CD14-positive monocyte (primary cell): Measurements from ENCODE around the gene LHPP. TPM values are rescaled to one million over a fixed set of nuclear protein-coding genes. Genes with fewer than 3 reads are reported as not detected.

ENCODE experiments used
- DNase-seq, 3 donors: peaks; one replicate each; pipeline ENCODE4 v3.0.0-alpha.2; 2011 to 2022
- H2AFZ ChIP-seq: 2 replicates; pipeline ENCODE4 v1.6.0; 2012; ENCODE audit warnings: mild to moderate bottlenecking, low read depth, low read length, inconsistent platforms; ENCODE audit not compliant: insufficient read depth, poor library complexity, severe bottlenecking
- H3K27ac ChIP-seq, 2 donors: 1 replicate in 1 of 2; 2 replicates in 1 of 2; pipeline ENCODE4 v1.5.1; 2012 to 2013; ENCODE audit warnings: low read length in 2 of 2, control low read depth in 1 of 2, inconsistent platforms in 1 of 2, low read depth in 1 of 2, mild to moderate bottlenecking in 1 of 2
- H3K27me3 ChIP-seq, 2 donors: one replicate each; pipeline versions ENCODE4 v1.6.0 to v1.6.1; 2011 to 2013; ENCODE audit warnings: low read length in 2 of 2; ENCODE audit not compliant: control insufficient read depth in 2 of 2, insufficient read depth in 2 of 2
- H3K36me3 ChIP-seq, 2 donors: replicated peaks in 1 of 2; 1 replicate in 1 of 2; 2 replicates in 1 of 2; pipeline versions ENCODE4 v1.5.1 to v1.6.1; 2012 to 2013; ENCODE audit warnings: low read length in 2 of 2, control low read depth in 1 of 2, inconsistent platforms in 1 of 2, mild to moderate bottlenecking in 1 of 2; ENCODE audit not compliant: insufficient read depth in 2 of 2, control insufficient read depth in 1 of 2
- H3K4me1 ChIP-seq, 2 donors: 1 replicate in 1 of 2; 2 replicates in 1 of 2; pipeline versions ENCODE4 v1.5.1 to v1.6.1; 2012 to 2013; ENCODE audit warnings: low read length in 2 of 2, control low read depth in 1 of 2, inconsistent platforms in 1 of 2, mild to moderate bottlenecking in 1 of 2, moderate library complexity in 1 of 2; ENCODE audit not compliant: insufficient read depth in 2 of 2, control insufficient read depth in 1 of 2
- H3K4me2 ChIP-seq: replicated peaks from 2 replicates; pipeline ENCODE3; 2012; ENCODE audit warnings: low read length, moderate library complexity, mild to moderate bottlenecking; ENCODE audit not compliant: poor library complexity, severe bottlenecking; ENCODE audit errors: extremely low read depth
- H3K4me3 ChIP-seq, 3 experiments: fragments of 200-600 bp in 1 of 3; sonication (generic) in 1 of 3; replicated peaks in 1 of 3; 1 replicate in 2 of 3; 2 replicates in 1 of 3; pipeline ENCODE4 v1.5.1; 2011 to 2013; ENCODE audit warnings: low read length in 3 of 3, mild to moderate bottlenecking in 3 of 3, control low read depth in 2 of 3, low read depth in 2 of 3, inconsistent platforms in 1 of 3, moderate library complexity in 1 of 3
- H3K79me2 ChIP-seq: 2 replicates; pipeline ENCODE4 v1.6.0; 2012; ENCODE audit warnings: mild to moderate bottlenecking, control low read depth, inconsistent platforms, low read length, moderate library complexity; ENCODE audit not compliant: insufficient read depth
- H3K9ac ChIP-seq: 2 replicates; pipeline ENCODE4 v1.6.0; 2017; ENCODE audit warnings: low read length, mild to moderate bottlenecking; ENCODE audit not compliant: insufficient read depth, poor library complexity, severe bottlenecking
- H3K9me3 ChIP-seq, 2 donors: replicated peaks in 1 of 2; 1 replicate in 1 of 2; 2 replicates in 1 of 2; pipeline versions ENCODE4 v1.5.1 to v1.6.1; 2012 to 2013; ENCODE audit warnings: low read length in 2 of 2, control low read depth in 1 of 2; ENCODE audit not compliant: control insufficient read depth in 1 of 2, insufficient read depth in 1 of 2
- H4K20me1 ChIP-seq: 2 replicates; pipeline ENCODE4 v1.6.0; 2012; ENCODE audit warnings: mild to moderate bottlenecking, low read length, control low read depth, moderate library complexity; ENCODE audit not compliant: insufficient read depth
- H3K27ac Mint-ChIP-seq, 7 donors: one replicate each; pipeline ENCODE4 v1.8.0; 2020; ENCODE audit warnings: mild to moderate bottlenecking in 7 of 7, mixed read lengths in 7 of 7, moderate library complexity in 6 of 7, inconsistent platforms in 2 of 7
- H3K27me3 Mint-ChIP-seq, 3 donors: one replicate each; pipeline ENCODE4 v1.8.0; 2021 to 2022; ENCODE audit warnings: low read depth in 3 of 3, mild to moderate bottlenecking in 3 of 3, mixed read lengths in 3 of 3, moderate library complexity in 3 of 3, inconsistent platforms in 1 of 3
- H3K36me3 Mint-ChIP-seq, 2 donors: one replicate each; pipeline ENCODE4 v1.8.0; 2020; ENCODE audit warnings: mixed read lengths in 2 of 2, inconsistent platforms in 1 of 2, mild to moderate bottlenecking in 1 of 2
- H3K4me1 Mint-ChIP-seq: one replicate; pipeline ENCODE4 v1.8.0; 2020; ENCODE audit warnings: mild to moderate bottlenecking, mixed read lengths
- H3K4me3 Mint-ChIP-seq, 2 donors: one replicate each; pipeline ENCODE4 v1.8.0; 2020; ENCODE audit warnings: mild to moderate bottlenecking in 2 of 2, mixed read lengths in 2 of 2, moderate library complexity in 1 of 2
- H3K9me3 Mint-ChIP-seq, 7 donors: one replicate each; pipeline ENCODE4 v1.8.0; 2020 to 2022; ENCODE audit warnings: mixed read lengths in 7 of 7, mild to moderate bottlenecking in 6 of 7, moderate library complexity in 6 of 7, inconsistent platforms in 2 of 7
- WGBS: methylation state at CpG from one replicate; pipeline ENCODE4 v1.1.5; 2013; ENCODE audit warnings: missing lambda C conversion rate; ENCODE audit not compliant: insufficient coverage; 5-methylcytosine and 5-hydroxymethylcytosine counted together
- intact Hi-C, 2 donors: fragments of 100-400 bp; cut with micrococcal nuclease; formaldehyde crosslinking; loops; one replicate each; pipeline versions ENCODE4 v1.15.0 to v1.15.1; 2023
- polyA plus RNA-seq, 3 donors: library from polyadenylated mRNA; depleted of rRNA in 1 of 3; unstranded in 2 of 3; stranded (reverse) in 1 of 3; fragments of 300-500 nt in 2 of 3; fragments of >200 nt in 1 of 3; fragmentation: Illumina TruSeq in 2 of 3; gene quantifications; 1 replicate in 2 of 3; 2 replicates in 1 of 3; pipeline ENCODE4 v1.2.3, GENCODE V29; 2012 to 2021
- TF ChIP-seq, protein P1 (sequence below): fragments of 200-600 bp; IDR thresholded peaks from one replicate; pipeline ENCODE4 v1.8.0; 2022; ENCODE audit warnings: antibody characterized with exemption, mild to moderate bottlenecking

LHPP gene
- polyA plus RNA-seq, 3 donors: 15.2 to 20.6 (median 19.5) TPM

DNA sequence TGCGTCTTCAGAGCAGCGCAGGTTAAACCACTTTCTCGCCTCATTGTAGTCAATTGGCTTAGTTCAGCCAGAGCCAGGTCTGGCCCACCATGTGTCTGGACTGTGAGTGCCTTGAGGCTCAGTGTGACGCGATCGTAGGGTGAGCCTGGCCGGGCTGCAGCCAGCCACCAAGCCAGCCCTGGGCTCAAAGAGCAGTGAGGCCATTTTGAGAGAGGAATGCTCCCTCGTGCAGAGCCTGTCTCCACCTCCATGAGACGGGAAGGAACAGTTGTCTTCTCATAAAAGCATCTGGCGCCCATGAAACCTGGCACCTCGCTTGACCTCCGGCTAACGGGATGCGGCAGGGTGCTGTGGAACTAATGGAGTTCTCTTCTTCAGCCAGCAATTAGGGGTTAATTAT is 34.5 kb downstream of the LHPP start:
- H4K20me1 ChIP-seq: no peaks in the 10 kb centered on the region
- no peaks in the 10 kb centered on the region for H3K9me3 ChIP-seq
- intact Hi-C loops: no loop called here
- no peak overlapping the region for H3K4me2 ChIP-seq
- Mint-ChIP-seq H3K4me3 (no peak overlapping the region), H3K27me3 (no peaks in the 10 kb centered on the region), H3K4me1 (peaks cover 22% of the 10 kb centered on the region), H3K9me3 (peaks cover 5 to 7% (median 6%) of the 10 kb centered on the region in 7 donors), H3K36me3 (peaks cover 23 to 29% of the 10 kb centered on the region in 2 donors), H3K27ac (no peak overlapping the region)
- TF ChIP-seq, protein P1, sequence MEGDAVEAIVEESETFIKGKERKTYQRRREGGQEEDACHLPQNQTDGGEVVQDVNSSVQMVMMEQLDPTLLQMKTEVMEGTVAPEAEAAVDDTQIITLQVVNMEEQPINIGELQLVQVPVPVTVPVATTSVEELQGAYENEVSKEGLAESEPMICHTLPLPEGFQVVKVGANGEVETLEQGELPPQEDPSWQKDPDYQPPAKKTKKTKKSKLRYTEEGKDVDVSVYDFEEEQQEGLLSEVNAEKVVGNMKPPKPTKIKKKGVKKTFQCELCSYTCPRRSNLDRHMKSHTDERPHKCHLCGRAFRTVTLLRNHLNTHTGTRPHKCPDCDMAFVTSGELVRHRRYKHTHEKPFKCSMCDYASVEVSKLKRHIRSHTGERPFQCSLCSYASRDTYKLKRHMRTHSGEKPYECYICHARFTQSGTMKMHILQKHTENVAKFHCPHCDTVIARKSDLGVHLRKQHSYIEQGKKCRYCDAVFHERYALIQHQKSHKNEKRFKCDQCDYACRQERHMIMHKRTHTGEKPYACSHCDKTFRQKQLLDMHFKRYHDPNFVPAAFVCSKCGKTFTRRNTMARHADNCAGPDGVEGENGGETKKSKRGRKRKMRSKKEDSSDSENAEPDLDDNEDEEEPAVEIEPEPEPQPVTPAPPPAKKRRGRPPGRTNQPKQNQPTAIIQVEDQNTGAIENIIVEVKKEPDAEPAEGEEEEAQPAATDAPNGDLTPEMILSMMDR: no peak
- no peaks in the 10 kb centered on the region for H3K36me3 ChIP-seq
- no peak overlapping the region for H3K9ac ChIP-seq
- no peaks in the 10 kb centered on the region for H3K27me3 ChIP-seq
- 98% methylated on average over 14 of the region's 14 CpGs for WGBS
- no peak for DNase-seq
- H2AFZ ChIP-seq: no peak overlapping the region
- H3K4me3 ChIP-seq: no peak overlapping the region
- no peak overlapping the region for H3K27ac ChIP-seq
- no peaks in the 10 kb centered on the region for H3K79me2 ChIP-seq
- H3K4me1 ChIP-seq: peaks cover 12 to 17% of the 10 kb centered on the region in 2 donors

DNA sequence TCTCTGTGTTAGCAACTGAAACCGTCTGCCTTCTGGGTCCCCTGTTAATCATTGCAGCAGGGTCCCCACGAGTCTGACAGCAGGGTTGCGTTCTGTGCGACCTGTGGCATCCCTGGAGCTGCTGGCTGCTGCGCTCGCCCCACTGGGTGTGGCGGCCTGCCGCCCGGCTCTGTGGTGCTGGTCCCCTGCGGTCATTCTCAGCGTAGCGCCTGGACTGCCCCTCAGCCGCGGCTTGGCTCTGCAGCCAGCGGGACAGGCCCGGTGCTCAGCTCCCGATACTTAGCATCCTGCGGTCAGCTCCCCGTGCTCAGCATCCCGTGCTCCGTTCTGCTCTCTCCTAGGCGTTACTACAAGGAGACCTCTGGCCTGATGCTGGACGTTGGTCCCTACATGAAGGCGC is 35.0 kb downstream of the LHPP start:
- H3K79me2 ChIP-seq: no peaks in the 10 kb centered on the region
- H3K4me2 ChIP-seq: no peak overlapping the region
- no peaks in the 10 kb centered on the region for H3K27me3 ChIP-seq
- Mint-ChIP-seq H3K36me3 (peaks cover 24 to 28% of the 10 kb centered on the region in 2 donors), H3K27me3 (no peaks in the 10 kb centered on the region), H3K27ac (no peak overlapping the region), H3K9me3 (peaks cover 5 to 8% (median 7%) of the 10 kb centered on the region in 7 donors), H3K4me3 (no peak overlapping the region), H3K4me1 (peaks cover 22% of the 10 kb centered on the region)
- TF ChIP-seq, protein P1: no peak
- no peaks in the 10 kb centered on the region for H3K36me3 ChIP-seq
- H3K27ac ChIP-seq: no peak overlapping the region
- WGBS: over 99% methylated on average over 22 of the region's 24 CpGs
- H3K4me3 ChIP-seq: no peak overlapping the region
- H2AFZ ChIP-seq: no peak overlapping the region
- DNase-seq: no peak
- no peak overlapping the region for H3K9ac ChIP-seq
- no peaks in the 10 kb centered on the region for H4K20me1 ChIP-seq
- intact Hi-C loops: no loop called here
- peaks cover 12 to 17% of the 10 kb centered on the region in 2 donors for H3K4me1 ChIP-seq
- no peaks in the 10 kb centered on the region for H3K9me3 ChIP-seq
